GM21717 (cell line): ENCODE results near the gene TTC16.

Experiments used
- ATAC-seq: cut with Tn5 transposase; IDR thresholded peaks from one replicate; pipeline ENCODE4 v1.9.1; 2021; ENCODE audit warnings: mild to moderate bottlenecking, moderate library complexity; ENCODE audit not compliant: unreplicated experiment

TTC16 gene

GRCh38 chr9:127762111-127762676, 46.3 kb downstream of the TTC16 start:
- no peak for ATAC-seq

- ATAC-seq: no peak
These were observed 48.1 kb downstream of the TTC16 start for GRCh38 chr9:127763918-127764384.

GRCh38 chr9:127765418-127765817, 49.5 kb downstream of the TTC16 start:
- no peak for ATAC-seq

GRCh38 chr9:127767410-127767809, 51.5 kb downstream of the TTC16 start:
- no peak for ATAC-seq

GRCh38 chr9:127767909-127768331, 52.0 kb downstream of the TTC16 start:
- ATAC-seq: no peak

GRCh38 chr9:127768698-127769097, 52.8 kb downstream of the TTC16 start:
- ATAC-seq: no peak

GRCh38 chr9:127769101-127769500, 53.2 kb downstream of the TTC16 start:
- ATAC-seq: no peak

- ATAC-seq: no peak
These were observed 54.2 kb downstream of the TTC16 start for GRCh38 chr9:127769929-127770582.

GRCh38 chr9:127770583-127770904, 54.7 kb downstream of the TTC16 start:
- ATAC-seq: peak; percentile 1

GRCh38 chr9:127770905-127771569, 55.2 kb downstream of the TTC16 start:
- peak; percentile 76 for ATAC-seq

GRCh38 chr9:127771570-127772189, 55.8 kb downstream of the TTC16 start:
- ATAC-seq: no peak

GRCh38 chr9:127772603-127773002, 56.7 kb downstream of the TTC16 start:
- ATAC-seq: no peak

GRCh38 chr9:127773272-127773671, 57.4 kb downstream of the TTC16 start:
- ATAC-seq: no peak

- no peak for ATAC-seq
These were observed 58.1 kb downstream of the TTC16 start for GRCh38 chr9:127773981-127774380.

GRCh38 chr9:127776195-127776923, 60.5 kb downstream of the TTC16 start:
- no peak for ATAC-seq

- ATAC-seq: no peak
These were observed 61.0 kb downstream of the TTC16 start for GRCh38 chr9:127776924-127777289.

GRCh38 chr9:127777368-127777980, 61.6 kb downstream of the TTC16 start:
- ATAC-seq: no peak

GRCh38 chr9:127778280-127779135, 62.6 kb downstream of the TTC16 start, which contains the start of gene SH2D3C:
SH2D3C (minus strand) TSS chr9:127778666; CDS start chr9:127778627, 39 bp downstream.
- ATAC-seq: peak; percentile 35

GRCh38 chr9:127779136-127779981, 63.5 kb downstream of the TTC16 start:
- ATAC-seq: peak; percentile 48
